Stimulated activated CD4-positive, alpha-beta T cell treated with anti-CD3 and anti-CD28 coated beads, Interleukin-15, amount 100 ng/mL, for 1 hour (primary cell): Measurements from ENCODE around the gene XYLT1.

Source experiments
- DNase-seq, 2 donors: peaks; one replicate each; pipeline ENCODE4 v3.0.0-alpha.2; 2020; ENCODE audit warnings: low read depth in 1 of 2, low spot score in 1 of 2

XYLT1 gene

GRCh38 chr16:17070882-17071592 is 399.7 kb downstream of the XYLT1 start:
- peak; percentile 46 to 63 for DNase-seq

- no peak for DNase-seq
Measured at GRCh38 chr16:17069681-17070080, 401.1 kb downstream of the XYLT1 start.

DNA sequence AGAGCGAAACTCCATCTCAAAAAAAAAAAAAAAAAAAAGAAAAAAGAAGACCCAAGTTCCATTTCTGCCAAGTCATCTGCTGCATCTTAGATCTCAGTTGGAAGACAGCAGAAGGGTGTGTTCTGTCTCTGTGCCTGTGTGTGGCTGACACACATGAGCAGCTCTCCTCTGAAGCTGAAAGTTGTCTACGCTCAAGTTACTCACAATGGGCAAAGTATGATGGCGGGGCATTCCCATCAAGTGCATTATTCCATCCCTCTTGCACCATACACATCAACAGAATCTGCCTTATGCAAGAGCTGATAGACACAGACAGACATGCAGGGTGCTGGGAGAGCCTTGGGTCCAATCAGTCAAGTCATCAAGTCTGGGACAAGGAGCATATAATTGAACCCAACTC is 402.2 kb downstream of the XYLT1 start:
- DNase-seq, result no peak

GRCh38 chr16:17067882-17068281 is 402.9 kb downstream of the XYLT1 start:
- no peak for DNase-seq

DNA sequence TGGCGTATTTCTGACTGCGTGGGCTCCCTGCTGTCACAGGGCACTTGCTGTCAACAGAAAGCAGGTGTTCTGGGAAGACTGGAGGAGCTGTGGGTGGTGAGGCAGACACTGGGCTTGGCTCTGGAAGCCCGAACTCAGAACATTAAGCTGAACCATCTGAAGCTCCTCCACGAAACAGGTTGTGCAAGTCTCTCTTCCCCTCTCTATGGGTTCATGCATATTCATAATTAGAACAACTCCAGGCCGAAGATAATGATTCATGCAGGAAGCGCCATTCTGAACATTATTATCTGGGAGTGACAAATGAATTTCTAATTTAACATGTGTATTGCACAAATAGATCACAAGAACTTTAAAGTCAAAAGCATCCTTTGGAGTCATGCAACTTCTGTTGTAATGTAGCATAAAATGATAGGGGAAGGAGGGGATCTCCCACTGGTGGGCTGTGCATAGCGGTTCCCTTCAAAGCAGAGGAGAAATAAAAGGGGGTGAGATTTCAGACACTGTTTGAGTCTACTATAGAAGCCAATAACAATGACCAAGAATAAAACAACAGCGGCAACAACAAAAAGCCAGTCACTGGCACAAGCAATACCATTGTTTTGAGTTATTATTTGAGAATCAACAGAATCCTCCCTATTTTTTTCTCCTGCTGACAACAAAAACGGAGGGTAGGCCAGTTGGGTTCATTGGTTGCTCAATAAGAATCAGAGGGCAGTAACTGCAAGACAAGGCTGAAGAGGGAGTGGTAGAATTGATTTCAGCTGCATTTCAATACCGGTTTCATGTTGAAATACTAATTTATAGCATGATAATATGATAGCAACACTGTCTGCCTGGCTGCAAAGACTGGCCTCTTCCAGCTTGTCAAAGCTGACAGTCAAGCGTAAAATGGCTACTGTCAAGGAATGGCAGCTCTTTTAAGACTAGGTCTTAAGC is 407.3 kb downstream of the XYLT1 start:
- DNase-seq, result no peak

DNA sequence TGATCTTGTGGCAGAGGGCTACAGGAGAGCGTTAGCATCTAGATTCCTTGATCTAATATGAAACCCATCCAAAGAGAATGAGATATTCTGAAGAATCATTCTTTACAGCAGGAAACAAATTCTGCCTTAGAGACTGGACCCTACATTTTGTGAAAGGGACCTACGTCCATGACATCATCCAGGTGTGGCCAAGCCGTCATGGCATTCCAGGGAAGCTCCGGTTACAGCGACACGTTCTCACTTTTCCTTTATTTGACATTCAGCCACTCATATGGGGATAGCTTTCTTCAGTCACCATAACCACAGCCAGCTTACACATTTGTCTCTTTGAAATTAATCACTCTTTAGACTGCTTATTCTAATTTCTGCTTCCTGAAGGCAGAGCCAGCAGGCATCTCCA is 408.1 kb downstream of the XYLT1 start:
- no peak for DNase-seq

DNA sequence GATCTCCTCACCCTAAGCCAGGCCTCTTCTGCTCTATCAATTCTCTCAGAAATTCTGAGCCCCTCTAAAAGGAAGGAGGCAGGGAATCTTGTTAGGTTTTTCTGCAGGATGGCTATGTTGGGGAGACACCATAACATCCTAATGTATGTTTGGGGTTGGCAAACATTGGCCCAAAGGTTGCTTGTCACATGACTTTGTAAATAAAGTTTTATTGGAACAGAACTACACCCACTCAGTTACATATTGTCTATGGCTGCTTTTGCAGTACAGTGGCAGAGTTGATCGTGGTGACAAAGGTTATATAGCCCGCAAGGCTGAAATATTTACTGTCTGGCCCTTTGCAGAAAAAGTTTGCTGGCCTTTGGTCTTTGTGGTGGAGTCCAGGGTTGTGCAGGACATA is 409.4 kb downstream of the XYLT1 start:
- no peak for DNase-seq

GRCh38 chr16:17058471-17058870 is 412.3 kb downstream of the XYLT1 start:
- no peak for DNase-seq

GRCh38 chr16:17056666-17057065 is 414.1 kb downstream of the XYLT1 start:
- no peak for DNase-seq

DNA sequence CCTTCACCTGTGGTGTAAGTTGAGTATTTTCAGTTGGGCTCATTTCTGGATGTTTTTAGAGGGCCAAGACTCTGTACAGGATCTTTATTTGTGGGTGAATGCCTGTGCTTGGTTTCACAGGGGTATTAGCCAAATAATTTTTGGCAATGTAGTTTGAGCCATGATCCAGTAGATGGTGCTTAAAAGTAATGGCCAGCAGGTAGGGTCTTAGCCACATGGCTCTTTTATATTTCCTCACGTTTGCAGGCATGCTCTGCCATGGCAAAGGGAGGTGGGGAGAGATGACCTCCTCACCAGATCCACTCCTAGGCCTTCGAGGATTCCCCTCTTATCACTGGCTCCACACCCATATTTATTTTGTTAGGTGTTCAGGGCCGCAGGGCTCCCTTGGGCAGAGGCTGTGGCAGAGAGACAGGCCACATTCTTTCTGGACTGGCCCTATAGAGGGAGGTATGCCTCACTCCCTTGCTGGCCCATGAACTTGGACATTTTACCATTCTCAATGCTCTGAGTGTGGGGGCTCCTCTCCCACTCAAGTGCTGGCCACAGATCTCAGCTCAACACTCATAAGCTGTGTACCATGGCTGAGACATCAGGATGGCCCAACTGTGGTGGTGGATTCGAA is 417.1 kb downstream of the XYLT1 start:
- no peak for DNase-seq
